GM23248 (cell line): ENCODE results near the gene CELA2B. TPM values are rescaled to one million over a fixed set of nuclear protein-coding genes. Genes with fewer than 3 reads are reported as not detected.
A peak's percentile ranks its signal among the peaks of the same experiment; 100 is the strongest.

Source experiments
- DNase-seq: peaks from one replicate; pipeline ENCODE4 v3.0.0-alpha.2; 2015
- H2AFZ ChIP-seq: fragments of 200-600 bp; sonication (generic); 2 replicates; pipeline ENCODE4 v1.6.1; 2016; ENCODE audit warnings: antibody characterized with exemption
- H3F3A ChIP-seq: fragments of 200-600 bp; sonication (generic); 2 replicates; pipeline ENCODE4 v1.6.1; 2016; ENCODE audit warnings: mild to moderate bottlenecking, antibody characterized with exemption, mixed run types; ENCODE audit not compliant: insufficient read depth
- H3K27ac ChIP-seq: fragments of 200-600 bp; sonication (generic); 2 replicates; pipeline ENCODE4 v1.5.1; 2016; ENCODE audit warnings: mild to moderate bottlenecking
- H3K27me3 ChIP-seq: fragments of 200-600 bp; sonication (generic); replicated peaks from 2 replicates; pipeline ENCODE4 v1.6.1; 2016; ENCODE audit warnings: mild to moderate bottlenecking; ENCODE audit not compliant: insufficient read depth
- H3K36me3 ChIP-seq: fragments of 200-600 bp; sonication (generic); 2 replicates; pipeline ENCODE4 v1.6.1; 2016; ENCODE audit warnings: low read depth, mild to moderate bottlenecking
- H3K4me1 ChIP-seq: fragments of 200-600 bp; sonication (generic); 2 replicates; pipeline ENCODE4 v1.6.1; 2016; ENCODE audit warnings: mild to moderate bottlenecking; ENCODE audit not compliant: insufficient read depth
- H3K4me2 ChIP-seq: fragments of 200-600 bp; sonication (generic); one replicate; pipeline ENCODE4 v1.6.1; 2016; ENCODE audit warnings: mild to moderate bottlenecking; ENCODE audit not compliant: unreplicated experiment
- H3K4me3 ChIP-seq: fragments of 200-600 bp; sonication (generic); 2 replicates; pipeline ENCODE4 v1.5.1; 2016; ENCODE audit warnings: mild to moderate bottlenecking
- H3K79me2 ChIP-seq: fragments of 200-600 bp; sonication (generic); 2 replicates; pipeline ENCODE4 v1.6.1; 2016; ENCODE audit warnings: mild to moderate bottlenecking; ENCODE audit not compliant: insufficient read depth
- H3K9ac ChIP-seq: fragments of 200-600 bp; sonication (generic); 2 replicates; pipeline ENCODE4 v1.6.1; 2016; ENCODE audit warnings: mild to moderate bottlenecking
- H3K9me2 ChIP-seq: fragments of 200-600 bp; sonication (generic); 2 replicates; pipeline ENCODE4 v1.6.1; 2016; ENCODE audit warnings: mixed run types, mild to moderate bottlenecking, moderate library complexity; ENCODE audit not compliant: insufficient read depth
- H3K9me3 ChIP-seq: fragments of 200-600 bp; sonication (generic); one replicate; pipeline ENCODE4 v1.6.1; 2017; ENCODE audit warnings: low read depth
- H4K20me1 ChIP-seq: fragments of 200-600 bp; sonication (generic); 2 replicates; pipeline ENCODE4 v1.6.0; 2016; ENCODE audit not compliant: insufficient read depth
- EZH2 ChIP-seq: fragments of 200-600 bp; sonication (generic); IDR thresholded peaks from 2 replicates; pipeline ENCODE4 v1.6.1; 2018; ENCODE audit warnings: antibody characterized with exemption, mild to moderate bottlenecking; ENCODE audit not compliant: insufficient read depth, poor library complexity, severe bottlenecking
- EZH2phosphoT487 ChIP-seq: fragments of 200-600 bp; sonication (generic); IDR thresholded peaks from 2 replicates; pipeline ENCODE4 v1.6.1; 2018; ENCODE audit warnings: antibody characterized with exemption, moderate library complexity, mild to moderate bottlenecking, low read depth; ENCODE audit not compliant: insufficient read depth
- WGBS, 2 experiments: methylation state at CpG; one replicate each; pipeline ENCODE4 v1.1.6; 2015 to 2017; ENCODE audit warnings: low lambda C conversion rate in 2 of 2, low coverage in 1 of 2; ENCODE audit errors: missing lambda C conversion rate in 2 of 2; 5-methylcytosine and 5-hydroxymethylcytosine counted together
- in situ Hi-C: fragments of 300-500 bp; cut with MboI; formaldehyde crosslinking; loops from 2 replicates; pipeline ENCODE4 v1.15.0; 2020
- polyA plus RNA-seq: library from polyadenylated mRNA; unstranded; fragments of >200 nt; fragmentation: Nextera tagmentation; extraction: Ambion mirVana; gene quantifications from 2 replicates; pipeline ENCODE4 v1.2.1, GENCODE V29; 2016
- total RNA-seq: library from RNA; depleted of rRNA; stranded (reverse); fragments of >200 nt; shearing (Covaris generic); gene quantifications from 2 replicates; pipeline ENCODE4 v1.2.3, GENCODE V29; 2014

Gene CELA2B
- total and polyA plus RNA-seq, 2 experiments from 2014 or later: not detected

DNA sequence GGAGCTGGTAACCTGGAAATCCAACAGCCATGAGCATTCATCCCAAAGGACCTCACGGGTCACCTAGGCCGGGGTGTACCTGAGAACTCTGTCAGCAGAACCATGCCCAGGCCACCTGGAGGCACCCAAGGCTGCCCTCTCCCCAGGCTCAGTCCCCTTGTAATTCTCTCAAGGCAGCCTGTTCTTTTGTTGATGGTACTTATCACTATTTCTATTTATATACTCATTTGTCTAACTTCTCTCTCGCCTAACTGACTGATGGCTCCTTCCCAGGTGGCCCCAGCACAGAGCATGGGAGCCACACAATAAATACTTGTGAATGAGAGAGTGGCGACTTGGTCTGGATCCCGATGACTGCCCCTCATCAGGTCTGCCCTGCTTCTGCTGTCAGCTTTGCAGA, 31.4 kb downstream of the CELA2B start:
- Histone ChIP-seq H3K9me2 (no peaks in the 10 kb centered on the region), H4K20me1 (no peaks in the 10 kb centered on the region), H3K9ac (no peak overlapping the region), H3F3A (no peaks in the 10 kb centered on the region), H3K27ac (no peak overlapping the region), H3K4me3 (no peak overlapping the region), H3K27me3 (no peaks in the 10 kb centered on the region), H3K4me1 (no peaks in the 10 kb centered on the region), H3K9me3 (no peaks in the 10 kb centered on the region), H3K4me2 (no peak overlapping the region), H3K36me3 (no peaks in the 10 kb centered on the region), H2AFZ (no peak overlapping the region), H3K79me2 (no peaks in the 10 kb centered on the region)
- WGBS, 2 experiments: 86 to 87% methylated on average over 5 of the region's 5 CpGs
- no peak for TF ChIP-seq EZH2
- no peak for TF ChIP-seq EZH2phosphoT487
- no peak for DNase-seq
- in situ Hi-C loops: no loop called here

DNA sequence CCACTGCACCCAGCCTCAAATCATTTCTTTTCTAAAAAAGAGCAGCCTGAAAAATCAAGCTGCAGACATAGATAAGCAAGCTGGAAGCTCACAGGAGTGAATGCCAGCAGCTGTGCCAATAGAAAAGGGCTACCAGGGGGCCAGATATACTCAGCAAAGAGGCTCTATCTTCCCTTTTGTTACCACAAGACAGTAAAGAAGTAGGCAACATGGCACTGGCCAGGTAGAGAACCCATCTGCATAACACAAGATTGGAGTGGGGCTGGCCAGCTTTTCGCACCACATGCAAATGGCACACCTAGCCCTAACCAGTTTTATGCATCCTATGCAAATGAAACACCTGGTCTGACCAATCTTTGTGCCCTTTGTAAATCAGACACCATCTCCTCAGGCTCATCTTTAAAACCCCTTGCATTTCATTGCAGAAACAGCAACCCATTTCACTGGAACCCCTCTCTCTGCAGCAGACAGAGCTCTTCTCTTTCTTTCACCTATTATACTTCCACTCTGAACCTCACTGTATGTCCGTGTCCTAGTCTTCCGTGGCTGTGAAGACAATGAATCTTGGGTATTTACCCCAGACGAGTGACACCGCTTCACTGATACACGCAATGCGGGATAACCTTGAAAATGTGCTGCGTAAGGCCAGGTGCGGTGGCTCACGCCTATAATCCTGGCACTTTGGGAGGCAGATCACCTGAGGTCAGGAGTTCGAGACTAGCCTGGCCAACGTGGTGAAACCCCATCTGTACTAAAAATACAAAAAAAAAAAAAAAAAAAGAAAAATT, 33.0 kb downstream of the CELA2B start:
- no peaks in the 10 kb centered on the region for H3K79me2 ChIP-seq
- H3K9me3 ChIP-seq: no peaks in the 10 kb centered on the region
- H3K4me3 ChIP-seq: no peak overlapping the region
- no peaks in the 10 kb centered on the region for H3F3A ChIP-seq
- in situ Hi-C loops: no loop called here
- H3K27me3 ChIP-seq: no peaks in the 10 kb centered on the region
- 87 to 88% methylated on average over 12 of the region's 12 CpGs for WGBS, 2 experiments
- H2AFZ ChIP-seq: no peak overlapping the region
- no peak for TF ChIP-seq EZH2
- no peak for TF ChIP-seq EZH2phosphoT487
- no peaks in the 10 kb centered on the region for H3K4me1 ChIP-seq
- DNase-seq: no peak
- H4K20me1 ChIP-seq: no peaks in the 10 kb centered on the region
- no peak overlapping the region for H3K27ac ChIP-seq
- no peaks in the 10 kb centered on the region for H3K9me2 ChIP-seq
- H3K4me2 ChIP-seq: no peak overlapping the region
- no peak overlapping the region for H3K9ac ChIP-seq
- H3K36me3 ChIP-seq: no peaks in the 10 kb centered on the region

- no peaks in the 10 kb centered on the region for H3K9me2 ChIP-seq
- H3K27ac ChIP-seq: no peak overlapping the region
- H3K4me1 ChIP-seq: no peaks in the 10 kb centered on the region
- H4K20me1 ChIP-seq: no peaks in the 10 kb centered on the region
- in situ Hi-C loops: no loop called here
- H3K4me3 ChIP-seq: no peak overlapping the region
- no peaks in the 10 kb centered on the region for H3K79me2 ChIP-seq
- H2AFZ ChIP-seq: no peak overlapping the region
- no peak overlapping the region for H3K4me2 ChIP-seq
- no peaks in the 10 kb centered on the region for H3K36me3 ChIP-seq
- TF ChIP-seq EZH2 (no peak), EZH2phosphoT487 (no peak)
- H3K9me3 ChIP-seq: no peaks in the 10 kb centered on the region
- no peak for DNase-seq
- no peaks in the 10 kb centered on the region for H3K27me3 ChIP-seq
- H3F3A ChIP-seq: no peaks in the 10 kb centered on the region
- WGBS, 2 experiments: 90 to 98% methylated on average over 6 to 7 of the region's 7 CpGs
- H3K9ac ChIP-seq: no peak overlapping the region
Measured at GRCh38 chr1:15509586-15509985, 33.7 kb downstream of the CELA2B start.

- H3K9me3 ChIP-seq: no peaks in the 10 kb centered on the region
- H4K20me1 ChIP-seq: no peaks in the 10 kb centered on the region
- no peaks in the 10 kb centered on the region for H3K36me3 ChIP-seq
- 90 to 96% methylated on average over 8 of the region's 8 CpGs for WGBS, 2 experiments
- DNase-seq: peak; percentile 66
- H3K79me2 ChIP-seq: no peaks in the 10 kb centered on the region
- H3F3A ChIP-seq: no peaks in the 10 kb centered on the region
- no peaks in the 10 kb centered on the region for H3K27me3 ChIP-seq
- no peak overlapping the region for H3K27ac ChIP-seq
- TF ChIP-seq EZH2phosphoT487: no peak
- TF ChIP-seq EZH2: no peak
- H3K4me2 ChIP-seq: no peak overlapping the region
- in situ Hi-C loops: no loop called here
- no peaks in the 10 kb centered on the region for H3K9me2 ChIP-seq
- no peak overlapping the region for H3K4me3 ChIP-seq
- no peaks in the 10 kb centered on the region; the same call in 1 of the 2 replicates for H3K4me1 ChIP-seq
- no peak overlapping the region for H2AFZ ChIP-seq
- no peak overlapping the region for H3K9ac ChIP-seq
Measured at GRCh38 chr1:15510611-15511405, 34.9 kb downstream of the CELA2B start.
